HepG2 (cell line): ENCODE measurements around the gene AGBL3. TPM values are rescaled to one million over a fixed set of nuclear protein-coding genes. Genes with fewer than 3 reads are reported as not detected.

Source experiments
- CERS6 ChIP-seq: sonication (generic); formaldehyde crosslinking; IDR thresholded peaks from 2 replicates; pipeline ENCODE4 v1.5.0; 2020; ENCODE audit warnings: missing genetic modification reagents
- EHMT2 ChIP-seq: fragments of 200-600 bp; sonication (generic); IDR thresholded peaks from 2 replicates; pipeline ENCODE4 v1.7.0; 2017; ENCODE audit warnings: antibody characterized with exemption, low read depth, low read length, borderline replicate concordance
- KAT2B ChIP-seq: fragments of 150-350 bp; IDR thresholded peaks from 2 replicates; pipeline ENCODE4 v1.6.1; 2014; ENCODE audit warnings: low read depth, low read length, borderline replicate concordance
- MNT ChIP-seq: fragments of 450-650 bp; IDR thresholded peaks from 2 replicates; pipeline ENCODE4 v1.6.1; 2016
- MXD3 ChIP-seq: IDR thresholded peaks from 2 replicates; pipeline ENCODE4 v1.6.1; 2016; ENCODE audit warnings: mild to moderate bottlenecking, missing biosample characterization, missing genetic modification reagents
- NR3C1 ChIP-seq: sonication (generic); formaldehyde crosslinking; IDR thresholded peaks from 2 replicates; pipeline ENCODE4 v1.4.0; 2020; ENCODE audit warnings: missing genetic modification reagents
- PRDM10 ChIP-seq: sonication (generic); formaldehyde crosslinking; IDR thresholded peaks from 2 replicates; pipeline ENCODE4 v1.4.0; 2020; ENCODE audit warnings: low read depth, missing genetic modification reagents
- PRMT3 ChIP-seq: sonication (generic); formaldehyde crosslinking; IDR thresholded peaks from 2 replicates; pipeline ENCODE4 v1.8.1; 2022; ENCODE audit warnings: low read depth, mild to moderate bottlenecking, moderate library complexity, missing genetic modification reagents, borderline replicate concordance
- RXRB ChIP-seq: IDR thresholded peaks from 2 replicates; pipeline ENCODE4 v1.6.1; 2016; ENCODE audit warnings: borderline replicate concordance, missing genetic modification reagents, missing compliant biosample characterization
- TOPORS ChIP-seq: sonication (generic); formaldehyde crosslinking; IDR thresholded peaks from 2 replicates; pipeline ENCODE4 v1.8.0; 2023; ENCODE audit warnings: mild to moderate bottlenecking, missing genetic modification reagents
- ZBTB20 ChIP-seq: sonication (generic); formaldehyde crosslinking; IDR thresholded peaks from 2 replicates; pipeline ENCODE4 v1.8.1; 2023; ENCODE audit warnings: missing genetic modification reagents, low read depth, mild to moderate bottlenecking, borderline replicate concordance
- ZNF337 ChIP-seq: sonication (generic); formaldehyde crosslinking; IDR thresholded peaks from 2 replicates; pipeline ENCODE4 v1.5.1; 2020; ENCODE audit warnings: missing genetic modification reagents, low read depth, mild to moderate bottlenecking, borderline replicate concordance
- ZNF367 ChIP-seq: sonication (generic); formaldehyde crosslinking; IDR thresholded peaks from 2 replicates; pipeline ENCODE4 v1.4.0; 2020; ENCODE audit warnings: missing genetic modification reagents, borderline replicate concordance
- ZNF44 ChIP-seq: sonication (generic); formaldehyde crosslinking; IDR thresholded peaks from 2 replicates; pipeline ENCODE4 v1.5.1; 2020; ENCODE audit warnings: mild to moderate bottlenecking, missing genetic modification reagents
- ZNF547 ChIP-seq: sonication (generic); formaldehyde crosslinking; IDR thresholded peaks from 2 replicates; pipeline ENCODE4 v1.5.1; 2020; ENCODE audit warnings: mild to moderate bottlenecking, missing genetic modification reagents
- ZNF597 ChIP-seq: sonication (generic); formaldehyde crosslinking; IDR thresholded peaks from 2 replicates; pipeline ENCODE4 v1.5.0; 2020; ENCODE audit warnings: missing genetic modification reagents
- ZNF7 ChIP-seq: IDR thresholded peaks from 2 replicates; pipeline ENCODE4 v1.6.1; 2016; ENCODE audit warnings: missing biosample characterization, missing genetic modification reagents
- ZNF788 ChIP-seq: sonication (generic); formaldehyde crosslinking; IDR thresholded peaks from 2 replicates; pipeline ENCODE4 v1.5.0; 2020; ENCODE audit warnings: mild to moderate bottlenecking, missing genetic modification reagents, borderline replicate concordance
- ZZZ3 ChIP-seq: sonication (generic); formaldehyde crosslinking; IDR thresholded peaks from 2 replicates; pipeline ENCODE4 v1.4.0; 2020; ENCODE audit warnings: missing genetic modification reagents, mild to moderate bottlenecking, borderline replicate concordance
- polyA plus RNA-seq, 8 experiments: library from polyadenylated mRNA; depleted of rRNA in 3 of 8; stranded (reverse) in 7 of 8; unstranded in 1 of 8; fragments of >200 nt; fragmentation: Illumina TruSeq in 4 of 8; extraction: Trizol in 4 of 8; gene quantifications; 2 replicates each; pipeline versions ENCODE4 v1.2.1 to v1.2.3, GENCODE V29; 2011 to 2016; ENCODE audit warnings: low read depth in 4 of 8, missing spikeins in 1 of 8, mixed read lengths in 1 of 8; ENCODE audit not compliant: insufficient read depth in 1 of 8
- total RNA-seq, 5 experiments: library from RNA; depleted of rRNA; stranded (reverse); fragments of >200 nt; fragmentation: Illumina TruSeq; extraction: Trizol; gene quantifications; 2 replicates each; pipeline ENCODE4 v1.2.3, GENCODE V29; 2016; ENCODE audit warnings: low read depth in 1 of 5

AGBL3 gene
- total and polyA plus RNA-seq, 2 of the 13 experiments (the other 11 are each of a cell fraction or from before 2014, with no cell fraction given), result 2.2 to 7.2 TPM

GRCh38 chr7:135147899-135148721, 161.8 kb downstream of the AGBL3 start, which contains the start of gene TMEM140 (continued):
- TF ChIP-seq ZNF367 (CRISPR knock-in tag) (0 out of 2 replicates have a peak, but pooled peaks have one; percentile 36), MNT (peak; percentile 74), ZNF547 (no peak), ZNF7 (no peak), TOPORS (CRISPR knock-in tag) (no peak), NR3C1 (CRISPR knock-in tag) (no peak), ZNF597 (CRISPR knock-in tag) (no peak), PRMT3 (CRISPR knock-in tag) (no peak; the same call in 1 of the 2 replicates), ZNF337 (no peak), ZBTB20 (CRISPR knock-in tag) (no peak), ZZZ3 (CRISPR knock-in tag) (peak; percentile 34; the same call in 1 of the 2 replicates), KAT2B (no peak), ZNF44 (no peak), ZNF788 (CRISPR knock-in tag) (peak; percentile 73; the same call in 1 of the 2 replicates), EHMT2 (no peak), PRDM10 (0 out of 2 replicates have a peak, but pooled peaks have one; percentile 18), CERS6 (CRISPR knock-in tag) (no peak), MXD3 (CRISPR knock-in tag) (no peak), RXRB (CRISPR knock-in tag) (peak; percentile 89)
